T-helper 2 cell (primary cell): Measurements from ENCODE around the gene MDN1.
"Not testable (repeated sequence)": the region's sequence is repeated elsewhere in the genome, so short reads cannot be mapped to it uniquely, and the experiment has no call there.

ENCODE experiments used
- DNase-seq, 5 experiments: peaks; one replicate each; pipeline versions ENCODE4 v3.0.0 to v3.0.0-alpha.2; 2012 to 2022

MDN1 gene

GRCh38 chr6:89768324-89768723 is 51.3 kb downstream of the MDN1 start:
- DNase-seq, result no peak

- no peak for DNase-seq
These were observed 56.0 kb downstream of the MDN1 start for GRCh38 chr6:89763550-89763949.

GRCh38 chr6:89758830-89759229 is 60.8 kb downstream of the MDN1 start:
- DNase-seq, result no peak

- DNase-seq, result no peak
These were observed 69.3 kb downstream of the MDN1 start for GRCh38 chr6:89750338-89750737.

GRCh38 chr6:89749918-89750317 is 69.7 kb downstream of the MDN1 start:
- no peak for DNase-seq

GRCh38 chr6:89745716-89746115 is 73.9 kb downstream of the MDN1 start:
- no peak for DNase-seq

- no peak for DNase-seq
These were observed 74.5 kb downstream of the MDN1 start for GRCh38 chr6:89745096-89745495.

- DNase-seq, result no peak
These were observed 82.7 kb downstream of the MDN1 start for GRCh38 chr6:89736893-89737292.

GRCh38 chr6:89734526-89734925 is 85.1 kb downstream of the MDN1 start:
- no peak for DNase-seq

GRCh38 chr6:89731924-89732567 is 87.5 kb downstream of the MDN1 start:
- DNase-seq, result no peak

- DNase-seq, result not testable (repeated sequence)
These were observed 88.3 kb downstream of the MDN1 start for GRCh38 chr6:89731262-89731661.

- DNase-seq, result no peak
These were observed 89.8 kb downstream of the MDN1 start for GRCh38 chr6:89729818-89730217.

GRCh38 chr6:89727501-89727900 is 92.1 kb downstream of the MDN1 start:
- DNase-seq, result no peak

- no peak for DNase-seq
These were observed 94.6 kb downstream of the MDN1 start for GRCh38 chr6:89724981-89725380.

GRCh38 chr6:89723046-89723445 is 96.5 kb downstream of the MDN1 start:
- DNase-seq, result no peak

GRCh38 chr6:89716532-89716931 is 103.1 kb downstream of the MDN1 start:
- DNase-seq, result no peak

- DNase-seq, result no peak
These were observed 107.8 kb downstream of the MDN1 start for GRCh38 chr6:89711801-89712200.

- DNase-seq, result no peak
These were observed 111.3 kb downstream of the MDN1 start for GRCh38 chr6:89708316-89708715.

- DNase-seq, result no peak
These were observed 111.8 kb downstream of the MDN1 start for GRCh38 chr6:89707766-89708165.

- no peak for DNase-seq
These were observed 113.5 kb downstream of the MDN1 start for GRCh38 chr6:89706121-89706520.

- DNase-seq, result no peak
These were observed 116.3 kb downstream of the MDN1 start for GRCh38 chr6:89703292-89703691.

GRCh38 chr6:89702349-89702748 is 117.2 kb downstream of the MDN1 start:
- DNase-seq, result no peak

GRCh38 chr6:89695667-89696066 is 123.9 kb downstream of the MDN1 start:
- no peak for DNase-seq

- no peak for DNase-seq
These were observed 125.2 kb downstream of the MDN1 start for GRCh38 chr6:89694428-89694827.

- no peak for DNase-seq
These were observed 126.4 kb downstream of the MDN1 start for GRCh38 chr6:89693207-89693606.
